Activated CD4-positive, alpha-beta T cell treated with anti-CD3 and anti-CD28 coated beads, Interleukin-2, amount 50 U/mL, for 24 hours (primary cell): ENCODE results near the gene SP9.
"Not testable (repeated sequence)": the region's sequence is repeated elsewhere in the genome, so short reads cannot be mapped to it uniquely, and the experiment has no call there.

Experiments used
- DNase-seq, 2 donors: peaks; one replicate each; pipeline ENCODE4 v3.0.0-alpha.2; 2020; ENCODE audit warnings: low read depth in 1 of 2, low spot score in 1 of 2

Gene SP9

GRCh38 chr2:174344716-174345461, 10.1 kb downstream of the SP9 start:
- no peak for DNase-seq

- DNase-seq = no peak
Observed at GRCh38 chr2:174350018-174350417, 15.3 kb downstream of the SP9 start.

GRCh38 chr2:174350593-174351181, 15.9 kb downstream of the SP9 start:
- DNase-seq = no peak

- no peak for DNase-seq
Observed at GRCh38 chr2:174353004-174353403, 18.2 kb downstream of the SP9 start.

GRCh38 chr2:174356347-174356746, 21.6 kb downstream of the SP9 start:
- DNase-seq = no peak

GRCh38 chr2:174359663-174360062, 24.9 kb downstream of the SP9 start:
- DNase-seq = not testable (repeated sequence)

GRCh38 chr2:174362949-174363348, 28.2 kb downstream of the SP9 start:
- DNase-seq = no peak

GRCh38 chr2:174363492-174364225, 28.9 kb downstream of the SP9 start:
- not testable (repeated sequence) for DNase-seq

- DNase-seq = no peak
Observed at GRCh38 chr2:174364628-174365027, 29.9 kb downstream of the SP9 start.

- DNase-seq = no peak
Observed at GRCh38 chr2:174365571-174365970, 30.8 kb downstream of the SP9 start.

GRCh38 chr2:174368691-174369090, 33.9 kb downstream of the SP9 start:
- DNase-seq = no peak

GRCh38 chr2:174376967-174377366, 42.2 kb downstream of the SP9 start:
- DNase-seq = no peak

GRCh38 chr2:174383796-174384195, 49.0 kb downstream of the SP9 start:
- DNase-seq = no peak

GRCh38 chr2:174385201-174385600, 50.4 kb downstream of the SP9 start:
- DNase-seq = no peak
